HG02840 (cell line): ENCODE results near the gene COL5A1.

Experiments
- ATAC-seq: cut with Tn5 transposase; IDR thresholded peaks from one replicate; pipeline ENCODE4 v1.9.1; 2021; ENCODE audit warnings: mild to moderate bottlenecking, moderate library complexity, moderate number of reproducible peaks; ENCODE audit not compliant: unreplicated experiment, low FRiP score

Gene COL5A1

GRCh38 chr9:134802216-134802795, 160.7 kb downstream of the COL5A1 start:
- no peak for ATAC-seq

- ATAC-seq = no peak
Measured at GRCh38 chr9:134804871-134805270, 163.3 kb downstream of the COL5A1 start.

- no peak for ATAC-seq
Measured at GRCh38 chr9:134807716-134808446, 166.3 kb downstream of the COL5A1 start.

- no peak for ATAC-seq
Measured at GRCh38 chr9:134808447-134808792, 166.8 kb downstream of the COL5A1 start.

- no peak for ATAC-seq
Measured at GRCh38 chr9:134809292-134809691, 167.7 kb downstream of the COL5A1 start.

- no peak for ATAC-seq
Measured at GRCh38 chr9:134809826-134810225, 168.2 kb downstream of the COL5A1 start.

- ATAC-seq = no peak
Measured at GRCh38 chr9:134811079-134811672, 169.6 kb downstream of the COL5A1 start.

GRCh38 chr9:134811673-134812342, 170.2 kb downstream of the COL5A1 start:
- no peak for ATAC-seq

- no peak for ATAC-seq
Measured at GRCh38 chr9:134812343-134812673, 170.7 kb downstream of the COL5A1 start.

- no peak for ATAC-seq
Measured at GRCh38 chr9:134813841-134814240, 172.2 kb downstream of the COL5A1 start.

GRCh38 chr9:134814598-134815215, 173.1 kb downstream of the COL5A1 start:
- ATAC-seq = no peak

GRCh38 chr9:134815435-134816214, 174.0 kb downstream of the COL5A1 start:
- no peak for ATAC-seq

- no peak for ATAC-seq
Measured at GRCh38 chr9:134816264-134816663, 174.7 kb downstream of the COL5A1 start.

- ATAC-seq = no peak
Measured at GRCh38 chr9:134818000-134818568, 176.5 kb downstream of the COL5A1 start.

GRCh38 chr9:134818591-134818990, 177.0 kb downstream of the COL5A1 start:
- no peak for ATAC-seq

- ATAC-seq = no peak
Measured at GRCh38 chr9:134820901-134821300, 179.3 kb downstream of the COL5A1 start.

GRCh38 chr9:134822541-134822940, 180.9 kb downstream of the COL5A1 start:
- no peak for ATAC-seq

- no peak for ATAC-seq
Measured at GRCh38 chr9:134823623-134824022, 182.0 kb downstream of the COL5A1 start.

GRCh38 chr9:134824583-134824982, 183.0 kb downstream of the COL5A1 start:
- ATAC-seq = no peak

GRCh38 chr9:134825025-134825424, 183.4 kb downstream of the COL5A1 start:
- no peak for ATAC-seq
